H9 (cell line): Measurements from ENCODE around the gene MYL3. TPM values are rescaled to one million over a fixed set of nuclear protein-coding genes. Genes with fewer than 3 reads are reported as not detected.

Experiments used
- DNase-seq: peaks from one replicate; pipeline ENCODE4 v3.0.0-alpha.2; 2017
- H2AFZ ChIP-seq: one replicate; pipeline ENCODE4 v1.6.1; 2013; ENCODE audit warnings: mild to moderate bottlenecking, low read length, control low read depth, moderate library complexity
- H2AK5ac ChIP-seq: 2 replicates; pipeline ENCODE4 v1.6.1; 2013; ENCODE audit warnings: low read length, control low read depth, mixed read lengths; ENCODE audit not compliant: insufficient read length
- H2BK120ac ChIP-seq: one replicate; pipeline ENCODE4 v1.6.1; 2013; ENCODE audit warnings: low read depth, mild to moderate bottlenecking, low read length, control low read depth, inconsistent platforms; ENCODE audit not compliant: poor library complexity, severe bottlenecking
- H2BK12ac ChIP-seq: 2 replicates; pipeline ENCODE4 v1.6.1; 2013; ENCODE audit warnings: low read length, control low read depth, mixed read lengths, low read depth; ENCODE audit not compliant: insufficient read length
- H2BK15ac ChIP-seq: 2 replicates; pipeline ENCODE4 v1.6.1; 2013; ENCODE audit warnings: low read depth, low read length, control low read depth
- H2BK20ac ChIP-seq: one replicate; pipeline ENCODE4 v1.6.1; 2013; ENCODE audit warnings: low read depth, mild to moderate bottlenecking, low read length, control low read depth, inconsistent platforms; ENCODE audit not compliant: poor library complexity, severe bottlenecking
- H2BK5ac ChIP-seq: 2 replicates; pipeline ENCODE4 v1.6.1; 2013; ENCODE audit warnings: low read length, control low read depth, mixed read lengths; ENCODE audit not compliant: insufficient read length
- H3K14ac ChIP-seq: 2 replicates; pipeline ENCODE4 v1.6.1; 2013; ENCODE audit warnings: low read length, control low read depth; ENCODE audit not compliant: insufficient read depth
- H3K18ac ChIP-seq: 2 replicates; pipeline ENCODE4 v1.6.1; 2013; ENCODE audit warnings: low read depth, mild to moderate bottlenecking, mixed read lengths, low read length, control low read depth; ENCODE audit not compliant: insufficient read length
- H3K23ac ChIP-seq: 2 replicates; pipeline ENCODE4 v1.6.1; 2013; ENCODE audit warnings: low read length, control low read depth, mixed read lengths, low read depth; ENCODE audit not compliant: insufficient read length
- H3K23me2 ChIP-seq: 2 replicates; pipeline ENCODE4 v1.6.1; 2013; ENCODE audit warnings: low read depth, mild to moderate bottlenecking, mixed read lengths, low read length, control low read depth; ENCODE audit not compliant: insufficient read length, poor library complexity, severe bottlenecking
- H3K27ac ChIP-seq: 2 replicates; pipeline ENCODE4 v1.5.1; 2013; ENCODE audit warnings: low read length, control low read depth, mixed read lengths, low read depth; ENCODE audit not compliant: insufficient read length
- H3K27me3 ChIP-seq: 2 replicates; pipeline ENCODE4 v1.6.1; 2013; ENCODE audit warnings: low read length, control low read depth, inconsistent platforms; ENCODE audit not compliant: insufficient read depth
- H3K4ac ChIP-seq: 2 replicates; pipeline ENCODE4 v1.6.1; 2013; ENCODE audit warnings: low read depth, mild to moderate bottlenecking, control low read depth, inconsistent platforms, low read length, moderate library complexity
- H3K4me1 ChIP-seq: 2 replicates; pipeline ENCODE4 v1.6.1; 2013; ENCODE audit warnings: low read length, control low read depth, inconsistent platforms; ENCODE audit not compliant: insufficient read depth
- H3K4me2 ChIP-seq: 2 replicates; pipeline ENCODE4 v1.6.1; 2013; ENCODE audit warnings: low read length, control low read depth, mixed read lengths; ENCODE audit not compliant: insufficient read length, insufficient read depth
- H3K56ac ChIP-seq: 2 replicates; pipeline ENCODE4 v1.6.1; 2013; ENCODE audit warnings: low read depth, mild to moderate bottlenecking, mixed read lengths, low read length, control low read depth; ENCODE audit not compliant: insufficient read length
- H3K79me1 ChIP-seq: 2 replicates; pipeline ENCODE4 v1.6.1; 2013; ENCODE audit warnings: low read depth, mild to moderate bottlenecking, moderate library complexity, low read length, control low read depth, inconsistent platforms; ENCODE audit not compliant: insufficient read depth, poor library complexity, severe bottlenecking
- H3K79me2 ChIP-seq: 2 replicates; pipeline ENCODE4 v1.6.1; 2013; ENCODE audit warnings: low read length, control low read depth, inconsistent platforms; ENCODE audit not compliant: insufficient read depth
- H3K9ac ChIP-seq: 2 replicates; pipeline ENCODE4 v1.6.1; 2013; ENCODE audit warnings: low read length, control low read depth, mixed read lengths; ENCODE audit not compliant: insufficient read length; ENCODE audit errors: extremely low read depth
- H3K9me3 ChIP-seq: one replicate; pipeline ENCODE4 v1.6.1; 2013; ENCODE audit warnings: low read depth, low read length, inconsistent platforms; ENCODE audit not compliant: control insufficient read depth
- H3T11ph ChIP-seq: one replicate; pipeline ENCODE4 v1.6.1; 2013; ENCODE audit warnings: mild to moderate bottlenecking, low read length, control low read depth, inconsistent platforms
- H4K20me1 ChIP-seq: one replicate; pipeline ENCODE4 v1.6.1; 2013; ENCODE audit not compliant: control insufficient read depth, insufficient read length, insufficient read depth
- H4K5ac ChIP-seq: 2 replicates; pipeline ENCODE4 v1.6.1; 2013; ENCODE audit warnings: low read depth, mild to moderate bottlenecking, mixed read lengths, low read length, control low read depth; ENCODE audit not compliant: insufficient read length
- H4K8ac ChIP-seq: replicated peaks from 2 replicates; pipeline ENCODE4 v1.6.1; 2013; ENCODE audit warnings: low read length, control low read depth, mixed read lengths, low read depth; ENCODE audit not compliant: insufficient read length
- H4K91ac ChIP-seq: 2 replicates; pipeline ENCODE4 v1.6.1; 2013; ENCODE audit warnings: low read depth, mild to moderate bottlenecking, moderate library complexity, mixed read lengths, low read length, control low read depth; ENCODE audit not compliant: insufficient read length
- H3K27ac Mint-ChIP-seq, 3 experiments: 2 replicates in 2 of 3; 3 replicates in 1 of 3; pipeline ENCODE4 v1.8.0; 2020 to 2021; ENCODE audit warnings: mixed read lengths in 3 of 3, mild to moderate bottlenecking in 1 of 3, moderate library complexity in 1 of 3
- H3K27me3 Mint-ChIP-seq: 2 replicates; pipeline ENCODE4 v1.8.0; 2021; ENCODE audit warnings: low read depth, mild to moderate bottlenecking, moderate library complexity, mixed read lengths
- H3K36me3 Mint-ChIP-seq, 3 experiments: 2 replicates in 2 of 3; 3 replicates in 1 of 3; pipeline ENCODE4 v1.8.0; 2020 to 2021; ENCODE audit warnings: low read depth in 3 of 3, mixed read lengths in 3 of 3; ENCODE audit not compliant: insufficient read depth in 1 of 3
- H3K4me1 Mint-ChIP-seq, 2 experiments: 2 replicates each; pipeline ENCODE4 v1.8.0; 2020; ENCODE audit warnings: mixed read lengths in 2 of 2
- H3K4me3 Mint-ChIP-seq, 2 experiments: 2 replicates in 1 of 2; 3 replicates in 1 of 2; pipeline ENCODE4 v1.8.0; 2020 to 2021; ENCODE audit warnings: mild to moderate bottlenecking in 2 of 2, mixed read lengths in 2 of 2, moderate library complexity in 1 of 2
- H3K9me3 Mint-ChIP-seq, 2 experiments: 2 replicates in 1 of 2; 3 replicates in 1 of 2; pipeline ENCODE4 v1.8.0; 2020; ENCODE audit warnings: mild to moderate bottlenecking in 2 of 2, mixed read lengths in 2 of 2, moderate library complexity in 1 of 2
- WGBS: extraction: QIAGEN DNeasy Blood & Tissue Kit; methylation state at CpG from one replicate; pipeline ENCODE4 v1.1.7; 2013; ENCODE audit warnings: missing lambda C conversion rate, low lambda C conversion rate, mixed read lengths; ENCODE audit not compliant: insufficient read length; ENCODE audit errors: extremely low coverage; 5-methylcytosine and 5-hydroxymethylcytosine counted together
- total RNA-seq: library from RNA; stranded (reverse); gene quantifications from 2 replicates; pipeline ENCODE4 v1.2.1, GENCODE V29; 2021
- TF ChIP-seq, protein P1 (sequence below): fragments of 200-600 bp; sonication (generic); conservative IDR thresholded peaks from 3 replicates; pipeline ENCODE4 v1.8.0; 2021; ENCODE audit warnings: antibody characterized with exemption, mild to moderate bottlenecking

MYL3 gene
- total RNA-seq, 1 experiment from 2014 or later: 0.24 TPM

DNA sequence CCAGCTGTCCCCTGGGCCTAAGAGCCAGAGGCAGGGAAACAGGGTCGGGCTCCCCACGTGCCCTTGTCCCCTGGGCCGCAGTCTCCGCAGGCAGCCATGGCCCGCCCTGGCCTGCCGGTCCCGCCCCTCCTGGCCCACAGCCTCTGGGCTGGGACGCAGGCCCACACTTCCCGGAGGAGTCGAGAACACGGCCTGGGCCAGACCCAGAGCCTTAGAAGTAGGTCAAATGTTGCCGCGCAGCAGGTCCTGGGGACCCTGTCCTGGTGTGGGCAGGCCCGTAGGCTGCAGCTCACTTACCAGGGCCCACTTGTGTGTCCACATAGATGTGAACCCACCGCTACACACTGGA, 4.3 kb upstream of the MYL3 start:
- Histone ChIP-seq H3K27ac (no peak overlapping the region), H3K18ac (no peak overlapping the region), H2BK12ac (no peak overlapping the region), H2BK15ac (no peak overlapping the region), H2AK5ac (no peak overlapping the region), H3K14ac (no peak overlapping the region), H4K91ac (no peak overlapping the region), H3T11ph (no peak overlapping the region), H3K56ac (no peak overlapping the region), H3K79me1 (no peaks in the 10 kb centered on the region), H3K79me2 (no peaks in the 10 kb centered on the region), H3K9ac (no peak overlapping the region), H2AFZ (no peak overlapping the region), H2BK5ac (no peak overlapping the region), H3K9me3 (no peaks in the 10 kb centered on the region), H3K23ac (no peak overlapping the region), H2BK20ac (no peak overlapping the region), H3K27me3 (no peaks in the 10 kb centered on the region), H4K5ac (no peak overlapping the region), H3K4me2 (no peak overlapping the region), H4K20me1 (no peaks in the 10 kb centered on the region), H3K23me2 (no peaks in the 10 kb centered on the region), H2BK120ac (no peak overlapping the region), H4K8ac (no peak overlapping the region), H3K4me1 (no peaks in the 10 kb centered on the region), H3K4ac (no peak overlapping the region)
- Mint-ChIP-seq H3K4me3 (no peak overlapping the region), H3K27ac (no peak overlapping the region), H3K4me1 (peaks cover 8 to 23% of the 10 kb centered on the region in 2 experiments), H3K36me3 (no peaks in the 10 kb centered on the region), H3K27me3 (peaks cover 40% of the 10 kb centered on the region), H3K9me3 (no peaks in the 10 kb centered on the region)
- DNase-seq: no peak
- WGBS: no CpG with 5 or more reads among the region's 15 CpGs
- TF ChIP-seq, protein P1, sequence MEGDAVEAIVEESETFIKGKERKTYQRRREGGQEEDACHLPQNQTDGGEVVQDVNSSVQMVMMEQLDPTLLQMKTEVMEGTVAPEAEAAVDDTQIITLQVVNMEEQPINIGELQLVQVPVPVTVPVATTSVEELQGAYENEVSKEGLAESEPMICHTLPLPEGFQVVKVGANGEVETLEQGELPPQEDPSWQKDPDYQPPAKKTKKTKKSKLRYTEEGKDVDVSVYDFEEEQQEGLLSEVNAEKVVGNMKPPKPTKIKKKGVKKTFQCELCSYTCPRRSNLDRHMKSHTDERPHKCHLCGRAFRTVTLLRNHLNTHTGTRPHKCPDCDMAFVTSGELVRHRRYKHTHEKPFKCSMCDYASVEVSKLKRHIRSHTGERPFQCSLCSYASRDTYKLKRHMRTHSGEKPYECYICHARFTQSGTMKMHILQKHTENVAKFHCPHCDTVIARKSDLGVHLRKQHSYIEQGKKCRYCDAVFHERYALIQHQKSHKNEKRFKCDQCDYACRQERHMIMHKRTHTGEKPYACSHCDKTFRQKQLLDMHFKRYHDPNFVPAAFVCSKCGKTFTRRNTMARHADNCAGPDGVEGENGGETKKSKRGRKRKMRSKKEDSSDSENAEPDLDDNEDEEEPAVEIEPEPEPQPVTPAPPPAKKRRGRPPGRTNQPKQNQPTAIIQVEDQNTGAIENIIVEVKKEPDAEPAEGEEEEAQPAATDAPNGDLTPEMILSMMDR: no peak
